Neural cell (in vitro differentiated cells): ENCODE measurements around the gene GOLGA6L9.

Experiments
- EP300 ChIP-seq: fragments of 450-650 bp; conservative IDR thresholded peaks from 2 replicates; pipeline ENCODE4 v1.6.1; 2014; ENCODE audit warnings: antibody characterized with exemption, mild to moderate bottlenecking, moderate library complexity; ENCODE audit not compliant: poor library complexity, severe bottlenecking
- EZH2 ChIP-seq: fragments of 200-600, 300-800 bp; shearing (Covaris generic), sonication (generic); IDR thresholded peaks from 2 replicates; pipeline ENCODE4 v1.6.1; 2014; ENCODE audit warnings: antibody characterized with exemption, low read length, borderline replicate concordance, mild to moderate bottlenecking; ENCODE audit not compliant: insufficient read depth, poor library complexity, severe bottlenecking
- MXI1 ChIP-seq: fragments of 450-650 bp; conservative IDR thresholded peaks from 2 replicates; pipeline ENCODE4 v1.6.1; 2014; ENCODE audit warnings: antibody characterized with exemption, mild to moderate bottlenecking; ENCODE audit not compliant: poor library complexity, severe bottlenecking
- POLR2AphosphoS5 ChIP-seq: IDR thresholded peaks from 2 replicates; pipeline ENCODE4 v1.6.1; 2012
- TF ChIP-seq, protein P1 (sequence below): fragments of 450-650 bp; IDR thresholded peaks from 2 replicates; pipeline ENCODE4 v1.5.1; 2014; ENCODE audit warnings: antibody characterized with exemption, mild to moderate bottlenecking, moderate library complexity; ENCODE audit not compliant: poor library complexity, severe bottlenecking

DNA sequence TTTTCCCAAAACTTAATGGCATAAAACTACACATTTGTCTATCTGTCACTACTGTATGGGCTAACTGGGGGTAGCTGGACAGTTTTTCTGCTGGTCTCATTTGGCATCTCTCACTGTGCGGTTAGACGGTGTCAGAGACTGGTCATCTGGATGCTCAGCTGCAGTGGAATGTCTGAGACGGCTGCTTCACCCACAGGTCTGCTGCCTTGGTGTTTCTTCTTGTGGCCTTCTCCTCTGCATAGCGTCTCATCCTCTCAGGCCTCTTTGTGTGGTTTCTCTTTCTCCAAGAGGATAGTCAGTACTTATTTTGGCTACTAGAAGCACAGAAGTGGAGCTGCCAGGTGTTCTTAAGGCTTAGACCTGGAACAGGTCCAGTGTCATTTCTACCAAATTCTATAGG is 35.9 kb upstream of the GOLGA6L9 start:
- no peak for TF ChIP-seq EP300
- TF ChIP-seq, protein P1, sequence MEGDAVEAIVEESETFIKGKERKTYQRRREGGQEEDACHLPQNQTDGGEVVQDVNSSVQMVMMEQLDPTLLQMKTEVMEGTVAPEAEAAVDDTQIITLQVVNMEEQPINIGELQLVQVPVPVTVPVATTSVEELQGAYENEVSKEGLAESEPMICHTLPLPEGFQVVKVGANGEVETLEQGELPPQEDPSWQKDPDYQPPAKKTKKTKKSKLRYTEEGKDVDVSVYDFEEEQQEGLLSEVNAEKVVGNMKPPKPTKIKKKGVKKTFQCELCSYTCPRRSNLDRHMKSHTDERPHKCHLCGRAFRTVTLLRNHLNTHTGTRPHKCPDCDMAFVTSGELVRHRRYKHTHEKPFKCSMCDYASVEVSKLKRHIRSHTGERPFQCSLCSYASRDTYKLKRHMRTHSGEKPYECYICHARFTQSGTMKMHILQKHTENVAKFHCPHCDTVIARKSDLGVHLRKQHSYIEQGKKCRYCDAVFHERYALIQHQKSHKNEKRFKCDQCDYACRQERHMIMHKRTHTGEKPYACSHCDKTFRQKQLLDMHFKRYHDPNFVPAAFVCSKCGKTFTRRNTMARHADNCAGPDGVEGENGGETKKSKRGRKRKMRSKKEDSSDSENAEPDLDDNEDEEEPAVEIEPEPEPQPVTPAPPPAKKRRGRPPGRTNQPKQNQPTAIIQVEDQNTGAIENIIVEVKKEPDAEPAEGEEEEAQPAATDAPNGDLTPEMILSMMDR = no peak
- no peak for TF ChIP-seq POLR2AphosphoS5
- TF ChIP-seq MXI1 = no peak
- no peak for TF ChIP-seq EZH2
